HG02870 (cell line): ENCODE data around the gene SMCHD1.

Experiments
- ATAC-seq: cut with Tn5 transposase; IDR thresholded peaks from one replicate; pipeline ENCODE4 v1.9.1; 2021; ENCODE audit warnings: mild to moderate bottlenecking, moderate library complexity; ENCODE audit not compliant: unreplicated experiment

The SMCHD1 gene

DNA sequence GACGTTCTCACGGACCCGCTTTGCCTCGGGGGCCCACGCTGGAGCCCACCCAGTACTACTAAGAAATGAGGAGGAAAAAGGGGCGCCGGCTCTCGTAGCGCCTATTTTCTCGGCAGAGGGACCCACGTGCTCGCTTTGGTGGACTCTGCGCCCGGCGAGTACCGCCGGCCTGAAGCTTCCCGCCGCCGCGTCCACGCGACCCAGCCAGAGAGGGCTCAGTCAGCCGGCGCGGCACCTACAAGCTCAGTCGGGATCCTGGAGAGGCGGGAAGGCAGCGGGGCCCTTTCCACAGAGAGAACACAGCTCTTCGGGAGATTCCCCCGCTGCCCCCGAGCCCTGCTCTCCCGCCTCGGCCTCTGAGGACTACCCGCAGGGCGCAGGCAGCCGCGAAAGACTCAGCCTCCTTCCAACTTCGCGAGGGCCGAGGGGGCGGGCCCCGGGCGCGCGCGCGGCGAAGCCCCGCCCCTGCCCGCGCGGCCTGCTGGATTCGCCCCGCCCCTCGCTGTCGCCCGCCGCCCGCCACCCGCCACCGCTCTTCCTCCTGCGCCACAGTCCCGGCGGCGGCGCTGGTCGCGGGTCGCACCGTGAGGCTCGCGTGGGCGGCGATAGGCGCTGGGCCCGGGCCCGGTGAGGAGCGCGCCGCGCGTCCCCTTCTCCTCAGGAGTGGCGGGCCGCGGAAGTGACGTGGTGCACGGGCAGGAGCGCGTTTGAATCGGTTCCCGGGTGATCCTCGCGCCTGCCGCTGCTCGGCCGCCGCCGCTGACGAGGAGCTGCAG lies at the start of gene SMCHD1:
SMCHD1 (plus strand) TSS at position 549 of the 776 bp plus-strand sequence. CDS start 350 bp downstream, outside the sequence.
- peak; percentile 59 for ATAC-seq

DNA sequence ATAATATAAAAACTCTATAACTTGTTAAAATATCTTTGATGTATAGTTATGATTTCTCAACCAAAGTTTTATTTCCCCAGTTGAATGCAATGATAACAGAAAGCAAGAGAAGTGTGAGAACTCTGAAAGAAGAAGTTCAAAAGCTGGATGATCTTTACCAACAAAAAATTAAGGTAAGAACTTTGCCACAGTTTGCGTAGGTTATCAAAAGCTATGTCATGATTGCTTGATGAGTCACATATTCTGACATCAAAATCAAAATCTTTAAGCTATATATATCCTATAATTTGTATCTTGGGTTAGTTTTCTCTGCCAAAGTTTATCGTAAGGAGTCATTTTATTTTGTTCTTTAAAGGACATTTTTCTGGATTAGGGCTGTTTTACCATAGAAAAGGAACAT lies 49.2 kb upstream of the SMCHD1 start:
- ATAC-seq, result no peak

DNA sequence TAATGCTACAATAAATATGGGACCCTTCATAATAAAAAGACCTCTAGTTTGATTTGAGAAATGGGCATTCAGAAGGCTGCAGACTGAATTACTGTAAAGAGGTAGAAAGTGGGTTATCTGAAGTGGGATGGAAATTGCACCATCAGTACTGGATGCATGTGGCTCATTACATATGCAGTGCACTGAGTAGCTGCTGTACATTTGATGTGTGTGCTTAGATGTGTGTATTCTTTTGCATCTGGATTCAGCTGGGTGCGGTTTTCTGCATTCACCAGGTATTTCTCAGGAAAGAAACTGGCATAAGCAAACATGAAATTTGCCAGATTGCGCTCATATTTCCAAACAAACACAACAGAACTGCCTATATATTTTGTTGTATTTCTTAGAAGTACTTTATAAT lies 45.9 kb upstream of the SMCHD1 start:
- no peak for ATAC-seq

- ATAC-seq, result no peak
Measured at GRCh38 chr18:2610549-2610948, 45.0 kb upstream of the SMCHD1 start.

- ATAC-seq, result no peak
Measured at GRCh38 chr18:2612996-2613395, 42.5 kb upstream of the SMCHD1 start.

DNA sequence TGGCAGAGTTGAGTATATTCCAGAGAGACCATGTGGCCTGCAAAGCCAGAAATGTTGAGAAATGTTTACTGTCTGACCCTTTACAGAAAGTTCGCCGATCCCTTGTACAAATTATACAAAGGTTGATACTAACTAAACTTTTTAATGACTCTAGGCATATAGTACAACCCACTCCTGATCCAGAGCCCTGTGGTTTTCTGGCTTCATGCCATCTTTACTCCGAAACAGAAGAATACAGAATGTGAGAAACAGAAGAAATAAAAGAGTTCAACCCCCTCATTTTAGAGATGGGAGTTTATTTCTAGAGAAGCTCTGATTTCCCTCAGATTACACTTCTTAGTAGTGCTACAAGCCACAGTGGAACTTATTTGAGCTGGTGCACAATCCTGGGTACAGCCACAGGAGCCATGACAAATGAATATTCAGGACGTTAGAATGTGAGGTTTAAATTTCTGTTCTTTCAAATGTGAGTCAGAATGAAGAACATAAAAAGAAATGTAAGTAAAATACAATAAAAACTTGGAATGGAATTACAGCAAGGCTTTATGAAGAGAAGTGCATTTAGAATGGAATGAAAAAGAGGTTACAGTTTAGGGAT lies 38.0 kb upstream of the SMCHD1 start:
- ATAC-seq, result no peak

DNA sequence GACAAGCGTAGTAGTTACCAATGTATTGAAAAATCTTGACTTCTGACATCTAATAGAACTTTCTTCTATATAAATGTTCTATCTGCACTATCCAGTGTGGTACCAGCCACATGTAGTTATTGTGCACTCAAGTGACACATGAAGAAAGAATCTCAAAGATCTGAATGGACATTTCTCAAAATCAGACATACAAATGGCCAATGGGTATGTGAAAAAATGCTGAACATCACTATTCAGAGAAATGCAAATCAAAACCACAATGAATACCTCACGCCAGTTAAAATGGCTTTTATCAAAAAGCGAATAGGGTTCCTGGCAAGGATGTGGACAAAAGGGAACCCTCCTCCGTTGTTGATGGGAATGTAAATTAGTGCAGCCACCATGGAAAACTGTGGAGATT lies 37.5 kb upstream of the SMCHD1 start:
- no peak for ATAC-seq

DNA sequence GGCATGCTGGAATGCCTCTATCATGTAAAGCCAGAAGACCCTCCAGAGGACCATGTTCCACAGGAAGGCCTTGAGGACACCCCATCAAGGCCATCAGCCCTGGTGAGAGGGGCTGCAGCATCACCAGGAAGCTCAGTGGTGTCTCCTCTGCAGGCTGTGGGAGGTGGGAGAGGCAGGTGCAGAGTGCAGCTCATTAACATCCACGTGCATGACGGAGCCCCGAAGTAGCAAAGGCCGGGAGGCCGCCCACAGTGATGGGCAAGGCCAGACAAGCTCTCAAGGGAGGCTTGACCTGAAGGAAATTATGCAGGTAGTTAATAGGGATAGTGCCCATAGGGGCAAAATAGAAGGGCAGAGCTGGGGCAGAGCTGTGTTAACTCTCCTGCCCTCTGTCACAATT lies 30.3 kb upstream of the SMCHD1 start:
- ATAC-seq, result no peak

GRCh38 chr18:2627821-2628276 lies 27.7 kb upstream of the SMCHD1 start:
- peak; percentile 40 for ATAC-seq

DNA sequence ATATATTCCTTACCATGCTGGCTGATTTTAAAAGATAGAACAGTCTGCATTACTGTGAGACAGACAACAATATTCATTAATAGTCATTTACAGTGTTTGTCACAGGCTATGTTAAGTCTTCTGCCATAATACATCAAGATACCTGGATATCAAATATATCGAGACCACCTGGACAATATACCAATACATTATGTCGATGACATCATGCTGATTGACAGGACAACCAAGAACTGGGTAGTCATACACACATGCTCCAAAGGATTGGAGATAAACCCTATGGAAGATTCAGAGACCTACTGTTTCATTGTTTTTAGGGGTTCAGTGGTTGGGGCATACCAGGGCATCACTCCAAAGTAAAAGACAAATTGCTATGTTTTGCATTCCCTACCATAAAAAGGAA lies 26.5 kb upstream of the SMCHD1 start:
- ATAC-seq, result no peak

- no peak for ATAC-seq
Measured at GRCh38 chr18:2635586-2635985, 19.9 kb upstream of the SMCHD1 start.

GRCh38 chr18:2636126-2636631 lies 19.3 kb upstream of the SMCHD1 start:
- ATAC-seq, result peak; percentile 1

- ATAC-seq, result peak; percentile 61
Measured at GRCh38 chr18:2641638-2642037, 13.9 kb upstream of the SMCHD1 start.

DNA sequence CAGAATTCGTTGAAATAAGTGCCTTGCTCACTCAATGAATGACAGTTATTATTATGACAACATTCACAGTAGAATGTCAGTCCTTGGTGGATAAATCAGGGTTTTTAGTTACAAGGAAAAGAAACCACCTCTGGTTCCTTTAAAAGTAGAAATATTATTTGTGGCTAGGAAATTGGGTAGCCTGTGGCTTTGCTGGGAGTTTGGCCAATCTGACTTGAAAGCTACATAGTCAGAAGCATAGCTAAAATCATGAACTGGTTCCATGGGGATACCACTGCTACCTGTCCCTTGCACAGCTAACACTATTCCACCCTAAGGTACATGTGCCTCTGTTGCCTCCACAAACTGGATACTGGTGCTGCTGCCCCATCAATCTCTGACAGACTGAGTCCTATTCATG lies 12.8 kb upstream of the SMCHD1 start:
- ATAC-seq, result no peak

- no peak for ATAC-seq
Measured at GRCh38 chr18:2644535-2644934, 11.0 kb upstream of the SMCHD1 start.

DNA sequence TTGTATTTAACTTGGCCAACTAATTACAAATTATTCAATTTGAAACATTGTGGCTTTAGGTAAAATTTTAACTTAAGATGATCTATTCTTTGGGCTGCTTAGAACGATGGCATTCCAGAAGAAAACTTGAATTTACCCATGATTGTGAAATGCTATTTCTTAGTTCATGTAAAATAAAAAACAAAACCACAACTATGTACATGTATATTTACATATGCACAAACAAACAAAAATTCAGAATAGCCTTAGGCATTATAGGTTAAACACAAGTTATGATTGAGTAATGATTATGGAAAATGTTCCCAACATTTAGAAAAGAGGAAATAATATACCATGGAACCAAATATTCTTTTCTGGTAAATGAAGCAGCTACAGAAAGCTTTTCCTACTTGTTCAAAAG lies 3.5 kb upstream of the SMCHD1 start:
- no peak for ATAC-seq

DNA sequence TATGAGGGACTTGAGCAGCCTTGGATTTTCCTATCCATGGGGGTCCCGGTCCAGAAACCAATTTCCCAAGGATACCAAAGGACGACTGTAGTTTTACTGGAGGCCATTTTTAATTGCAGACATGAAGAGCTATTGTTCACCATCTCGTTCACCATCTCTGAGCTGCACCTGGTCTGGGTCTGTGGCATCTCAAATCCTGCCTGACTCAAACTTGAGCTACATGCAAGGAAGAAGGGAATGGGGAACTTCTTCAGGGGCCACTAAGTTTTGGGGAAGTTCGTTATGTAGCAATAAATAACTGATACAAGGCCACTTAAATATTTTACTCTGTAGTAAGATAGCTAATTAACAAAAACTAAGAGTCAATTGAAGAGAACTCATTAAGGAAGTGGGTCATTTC lies 2.1 kb upstream of the SMCHD1 start:
- no peak for ATAC-seq

- no peak for ATAC-seq
Measured at GRCh38 chr18:2654169-2654927, 1.2 kb upstream of the SMCHD1 start.

DNA sequence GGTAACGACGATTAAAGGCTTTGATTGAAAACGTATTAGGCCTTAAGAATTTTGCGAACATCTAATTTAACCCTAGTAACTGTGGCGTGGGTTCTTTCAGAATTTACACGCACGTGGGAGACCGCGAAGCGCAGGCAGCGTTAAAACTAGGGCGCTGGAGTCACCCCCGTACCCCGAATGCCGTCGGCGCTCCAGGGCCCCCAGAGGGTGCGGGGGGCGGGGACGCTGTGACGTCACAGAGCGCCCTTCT lies 673 bp upstream of the SMCHD1 start:
- ATAC-seq, result peak; percentile 27

DNA sequence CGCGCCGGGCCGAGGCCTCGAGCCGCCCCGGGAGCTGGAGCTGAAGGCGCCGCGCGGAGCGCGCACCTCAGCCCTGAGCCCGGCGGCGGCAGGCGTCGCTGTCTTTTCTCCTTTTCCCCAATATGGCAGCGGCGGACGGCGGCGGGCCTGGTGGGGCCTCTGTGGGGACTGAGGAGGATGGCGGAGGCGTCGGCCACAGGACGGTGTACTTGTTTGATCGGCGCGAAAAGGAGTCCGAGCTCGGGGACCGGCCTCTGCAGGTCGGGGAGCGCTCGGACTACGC lies 369 bp downstream of the SMCHD1 start:
- ATAC-seq, result peak; percentile 20

- peak; percentile 2 for ATAC-seq
Measured at GRCh38 chr18:2656237-2656980, 883 bp downstream of the SMCHD1 start.
